Measurements from ENCODE around the gene LOC128125822.
"Not testable (repeated sequence)": the region's sequence is repeated elsewhere in the genome, so short reads cannot be mapped to it uniquely, and the experiment has no call there.

The LOC128125822 gene

GRCh38 chr6:63572044-63572746, at the start of gene LOC128125822, which contains the start of gene PTP4A1:
TSS of gene LOC128125822 (plus strand) at chr6:63572480.
TSS of gene PTP4A1 (plus strand) at chr6:63572480. CDS start at chr6:63576881, 4,401 bp downstream.
- H3K27me3 ChIP-seq (ENCODE audit: control insufficient read depth, insufficient read depth, low read length), result no peaks in the 10 kb centered on the region
- peak within 1 kb of the TSS; percentile 95 for H3K4me3 ChIP-seq (ENCODE audit: low read depth, low read length)
- H3K36me3 ChIP-seq (ENCODE audit: control insufficient read depth, insufficient read depth, low read length), result peaks cover 7% of the 10 kb centered on the region
- FAIRE-seq (no peak), DNase-seq (ENCODE audit: low read depth) (peak; percentile 88)
- TF ChIP-seq CTCF (IDR thresholded peaks at IDR 0.05; ENCODE audit: insufficient read depth, low read length, severe bottlenecking), result no peak

- peak; percentile 36 for DNase-seq (ENCODE audit: low read depth)
- FAIRE-seq; H3K27me3 ChIP-seq (ENCODE audit: control insufficient read depth, insufficient read depth, low read length); H3K4me3 ChIP-seq (ENCODE audit: low read depth, low read length); H3K36me3 ChIP-seq (ENCODE audit: control insufficient read depth, insufficient read depth, low read length): not testable (repeated sequence)
Measured at GRCh38 chr6:63522911-63523287, 49.4 kb upstream of the LOC128125822 start.

GRCh38 chr6:63523630-63524029, 48.6 kb upstream of the LOC128125822 start:
- FAIRE-seq (no peak), DNase-seq (ENCODE audit: low read depth) (no peak)
- no peaks in the 10 kb centered on the region for H3K27me3 ChIP-seq (ENCODE audit: control insufficient read depth, insufficient read depth, low read length)
- no peaks in the 10 kb centered on the region for H3K36me3 ChIP-seq (ENCODE audit: control insufficient read depth, insufficient read depth, low read length)
- TF ChIP-seq CTCF (IDR thresholded peaks at IDR 0.05; ENCODE audit: insufficient read depth, low read length, severe bottlenecking), result no peak
- no peak overlapping the region for H3K4me3 ChIP-seq (ENCODE audit: low read depth, low read length)

- H3K36me3 ChIP-seq (ENCODE audit: control insufficient read depth, insufficient read depth, low read length), result no peaks in the 10 kb centered on the region
- H3K4me3 ChIP-seq (ENCODE audit: low read depth, low read length), result no peak overlapping the region
- DNase-seq (ENCODE audit: low read depth) (no peak), FAIRE-seq (no peak)
- TF ChIP-seq CTCF (IDR thresholded peaks at IDR 0.05; ENCODE audit: insufficient read depth, low read length, severe bottlenecking), result no peak
- H3K27me3 ChIP-seq (ENCODE audit: control insufficient read depth, insufficient read depth, low read length), result no peaks in the 10 kb centered on the region
Measured at GRCh38 chr6:63525186-63525878, 46.9 kb upstream of the LOC128125822 start.

- Histone ChIP-seq H3K4me3 (ENCODE audit: low read depth, low read length) (no peak overlapping the region), H3K36me3 (ENCODE audit: control insufficient read depth, insufficient read depth, low read length) (no peaks in the 10 kb centered on the region), H3K27me3 (ENCODE audit: control insufficient read depth, insufficient read depth, low read length) (no peaks in the 10 kb centered on the region)
- DNase-seq (ENCODE audit: low read depth) (peak; percentile 67), FAIRE-seq (no peak)
- TF ChIP-seq CTCF (IDR thresholded peaks at IDR 0.05; ENCODE audit: insufficient read depth, low read length, severe bottlenecking), result no peak
Measured at GRCh38 chr6:63526931-63527330, 45.3 kb upstream of the LOC128125822 start.

GRCh38 chr6:63527658-63528514, 44.4 kb upstream of the LOC128125822 start:
- DNase-seq (ENCODE audit: low read depth) (peak; percentile 100), FAIRE-seq (peak; percentile 99)
- Histone ChIP-seq H3K4me3 (ENCODE audit: low read depth, low read length) (no peak overlapping the region), H3K27me3 (ENCODE audit: control insufficient read depth, insufficient read depth, low read length) (no peaks in the 10 kb centered on the region), H3K36me3 (ENCODE audit: control insufficient read depth, insufficient read depth, low read length) (no peaks in the 10 kb centered on the region)
- TF ChIP-seq CTCF (IDR thresholded peaks at IDR 0.05; ENCODE audit: insufficient read depth, low read length, severe bottlenecking), result no peak

All from bronchial epithelial cell (primary cell).